KOPT-K1 (cell line): ENCODE data around the gene NHS.

ENCODE experiments used
- H3K27ac ChIP-seq: fragments of 200-600 bp; sonication (generic); 2 replicates; pipeline ENCODE4 v1.5.1; 2016; ENCODE audit warnings: antibody characterized with exemption, mild to moderate bottlenecking, low read depth, low read length; ENCODE audit not compliant: poor library complexity, severe bottlenecking
- H3K36me3 ChIP-seq: fragments of 200-600 bp; sonication (generic); 2 replicates; pipeline ENCODE4 v1.5.1; 2017; ENCODE audit warnings: antibody characterized with exemption, mild to moderate bottlenecking, low read length, moderate library complexity; ENCODE audit not compliant: insufficient read depth
- H3K9me3 ChIP-seq: fragments of 200-600 bp; sonication (generic); 2 replicates; pipeline ENCODE4 v1.5.1; 2017; ENCODE audit warnings: antibody characterized with exemption, low read length, mild to moderate bottlenecking; ENCODE audit not compliant: insufficient read depth, poor library complexity, severe bottlenecking

The NHS gene

GRCh38 chrX:17374619-17375366 lies at the start of gene NHS:
TSS of gene NHS (plus strand) at chrX:17375200. CDS start at chrX:17375758, 558 bp downstream.
- H3K9me3 ChIP-seq = no peaks in the 10 kb centered on the region
- H3K36me3 ChIP-seq = no peaks in the 10 kb centered on the region
- H3K27ac ChIP-seq = no peak within 1 kb of the TSS

GRCh38 chrX:17328837-17329236 lies 46.2 kb upstream of the NHS start:
- H3K27ac ChIP-seq = no peak overlapping the region
- no peaks in the 10 kb centered on the region for H3K36me3 ChIP-seq
- no peaks in the 10 kb centered on the region for H3K9me3 ChIP-seq

GRCh38 chrX:17336377-17336776 lies 38.6 kb upstream of the NHS start:
- Histone ChIP-seq H3K27ac (no peak overlapping the region), H3K9me3 (no peaks in the 10 kb centered on the region), H3K36me3 (no peaks in the 10 kb centered on the region)

DNA sequence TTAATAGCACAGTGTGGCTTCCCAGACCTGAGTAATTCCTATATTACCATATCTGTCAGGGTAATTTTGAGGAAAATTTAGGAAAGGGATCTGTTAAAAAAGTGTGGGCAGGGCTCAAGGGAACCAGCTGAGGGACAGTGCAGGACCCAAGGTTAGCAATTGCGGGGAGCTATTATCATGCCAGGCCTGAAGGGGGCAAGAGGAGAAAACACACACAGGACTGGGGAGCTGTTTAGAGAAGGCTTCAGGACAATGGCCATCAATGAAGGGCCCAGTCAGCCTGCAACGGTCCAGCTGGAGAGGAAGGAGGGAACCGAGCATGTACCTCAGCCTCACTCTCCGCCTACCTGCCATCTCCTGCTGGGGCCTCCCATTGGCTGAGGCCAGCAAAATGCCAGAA lies 19.0 kb upstream of the NHS start:
- no peak overlapping the region for H3K27ac ChIP-seq
- H3K36me3 ChIP-seq = no peaks in the 10 kb centered on the region
- no peaks in the 10 kb centered on the region for H3K9me3 ChIP-seq

GRCh38 chrX:17359500-17359899 lies 15.5 kb upstream of the NHS start:
- Histone ChIP-seq H3K27ac (no peak overlapping the region), H3K9me3 (no peaks in the 10 kb centered on the region)

GRCh38 chrX:17361620-17362019 lies 13.4 kb upstream of the NHS start:
- H3K36me3 ChIP-seq = no peaks in the 10 kb centered on the region
- H3K27ac ChIP-seq = no peak overlapping the region
- no peaks in the 10 kb centered on the region for H3K9me3 ChIP-seq

More at GRCh38 chrX:17359500-17359899, 15.5 kb upstream of the NHS start:
- H3K36me3 ChIP-seq = no peaks in the 10 kb centered on the region

DNA sequence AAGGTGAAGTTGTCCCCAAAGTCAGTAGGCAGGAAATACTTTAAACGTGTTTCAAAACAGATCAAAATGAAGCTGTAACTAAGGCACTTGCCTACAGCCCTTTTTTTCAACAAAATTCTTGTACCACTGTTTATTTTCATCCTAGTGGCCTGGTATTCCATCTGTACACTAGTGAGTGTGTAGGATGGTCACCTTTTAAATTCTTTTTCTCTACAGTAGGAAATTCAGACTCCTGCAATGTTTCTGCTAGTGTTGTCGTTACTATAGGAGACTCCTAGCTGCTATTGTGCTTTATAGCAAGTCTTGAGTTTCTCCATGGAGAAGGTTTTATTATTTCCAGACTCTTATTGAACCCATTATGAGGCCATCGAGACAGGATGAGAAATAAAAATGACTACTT lies 7.0 kb upstream of the NHS start:
- Histone ChIP-seq H3K27ac (no peak overlapping the region), H3K36me3 (no peaks in the 10 kb centered on the region), H3K9me3 (no peaks in the 10 kb centered on the region)

DNA sequence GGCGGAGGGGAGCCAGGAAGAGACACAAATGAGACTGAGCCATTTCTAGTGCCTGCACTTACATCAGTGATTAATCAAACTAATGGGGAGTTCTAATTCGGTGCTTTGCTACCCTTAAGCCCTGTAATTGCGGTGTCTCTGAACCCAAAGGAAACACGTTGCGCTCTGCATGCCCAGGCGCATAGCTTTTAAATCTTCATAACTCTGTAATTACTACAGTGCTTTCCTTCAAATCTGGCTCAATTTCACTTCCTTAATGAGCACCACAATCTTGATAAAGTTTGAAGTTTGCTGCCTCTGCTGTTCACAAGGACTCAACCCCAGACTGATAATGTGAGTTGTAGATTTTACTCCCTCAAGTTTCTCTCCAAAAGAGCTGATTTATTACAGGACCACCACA lies 5.7 kb upstream of the NHS start:
- H3K36me3 ChIP-seq = no peaks in the 10 kb centered on the region
- no peak overlapping the region for H3K27ac ChIP-seq
- no peaks in the 10 kb centered on the region for H3K9me3 ChIP-seq

DNA sequence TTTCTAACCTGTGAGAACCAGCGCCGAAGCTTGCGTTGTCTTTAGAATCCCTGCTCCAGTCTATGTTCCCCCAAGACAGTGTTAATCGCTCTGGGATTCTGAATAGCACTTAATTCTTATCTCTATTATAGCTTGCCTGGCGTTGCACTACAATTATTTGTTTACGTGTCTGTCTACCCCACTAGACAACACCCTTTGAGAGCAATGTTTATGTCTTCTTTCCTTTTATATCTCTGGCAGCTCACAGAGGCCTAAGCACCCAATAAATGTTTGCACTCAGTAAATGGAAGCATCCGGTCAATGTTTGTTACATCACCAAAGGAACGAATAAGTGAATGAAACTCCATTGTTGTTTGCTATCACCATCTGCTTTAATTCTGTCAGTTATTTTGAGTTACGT lies 4.8 kb upstream of the NHS start:
- H3K36me3 ChIP-seq = no peaks in the 10 kb centered on the region
- H3K27ac ChIP-seq = no peak overlapping the region
- no peaks in the 10 kb centered on the region for H3K9me3 ChIP-seq

- Histone ChIP-seq H3K27ac (no peak overlapping the region), H3K9me3 (no peaks in the 10 kb centered on the region), H3K36me3 (no peaks in the 10 kb centered on the region)
Observed at GRCh38 chrX:17372052-17372451, 2.9 kb upstream of the NHS start.

- H3K36me3 ChIP-seq = no peaks in the 10 kb centered on the region
- no peaks in the 10 kb centered on the region for H3K9me3 ChIP-seq
Observed at GRCh38 chrX:17373337-17373736, 1.7 kb upstream of the NHS start.

DNA sequence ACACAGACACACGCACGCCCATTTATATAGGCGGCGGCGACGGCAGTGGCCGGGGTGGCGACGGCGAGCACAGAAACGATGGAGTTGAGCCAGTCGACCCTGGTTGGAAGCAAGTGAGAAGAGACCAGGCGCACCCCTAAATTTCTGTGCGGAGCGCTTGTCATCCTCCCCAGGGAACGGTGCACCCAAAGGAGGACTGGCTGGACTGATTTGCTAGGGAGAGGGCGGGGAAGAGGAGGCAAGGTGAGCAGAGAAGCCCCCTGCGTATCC lies 302 bp downstream of the NHS start:
- Histone ChIP-seq H3K9me3 (no peaks in the 10 kb centered on the region), H3K27ac (no peak overlapping the region), H3K36me3 (no peaks in the 10 kb centered on the region)

More at GRCh38 chrX:17373337-17373736, 1.7 kb upstream of the NHS start:
- no peak overlapping the region for H3K27ac ChIP-seq

DNA sequence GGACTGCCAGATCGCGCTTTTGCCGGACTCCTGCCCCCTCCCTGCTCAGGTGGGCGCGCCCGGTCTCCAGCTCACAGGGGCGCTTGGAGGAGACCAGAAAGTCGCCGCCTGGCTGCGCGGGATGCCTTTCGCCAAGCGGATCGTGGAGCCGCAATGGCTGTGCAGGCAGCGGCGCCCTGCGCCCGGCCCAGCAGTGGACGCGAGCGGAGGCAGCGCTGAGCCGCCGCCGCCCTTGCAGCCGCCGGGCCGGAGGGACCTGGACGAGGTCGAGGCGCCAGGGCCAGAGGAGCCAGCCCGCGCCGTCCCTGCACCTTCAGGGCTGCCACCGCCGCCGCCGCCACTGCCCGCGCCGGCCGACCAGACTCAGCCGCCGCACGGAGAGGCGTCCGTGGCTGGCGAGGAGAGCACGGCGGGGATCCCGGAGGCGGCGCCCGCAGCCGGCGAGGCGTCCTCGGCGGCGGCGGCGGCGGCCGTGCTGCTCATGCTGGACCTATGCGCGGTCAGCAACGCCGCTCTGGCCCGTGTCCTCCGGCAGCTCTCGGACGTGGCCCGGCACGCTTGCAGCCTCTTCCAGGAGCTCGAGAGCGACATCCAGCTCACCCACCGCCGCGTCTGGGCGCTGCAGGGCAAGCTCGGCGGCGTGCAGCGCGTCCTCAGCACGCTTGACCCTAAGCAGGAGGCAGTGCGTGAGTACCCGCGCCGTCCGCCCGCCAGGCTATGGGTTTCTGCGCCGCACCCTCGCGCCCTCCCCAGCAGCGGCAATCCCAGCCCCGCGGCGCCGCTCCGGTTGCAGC lies 834 bp downstream of the NHS start:
- Histone ChIP-seq H3K36me3 (no peaks in the 10 kb centered on the region), H3K9me3 (no peaks in the 10 kb centered on the region), H3K27ac (no peak overlapping the region)

GRCh38 chrX:17376431-17377077 lies 1.6 kb downstream of the NHS start:
- no peak overlapping the region for H3K27ac ChIP-seq
- no peaks in the 10 kb centered on the region for H3K9me3 ChIP-seq
- no peaks in the 10 kb centered on the region for H3K36me3 ChIP-seq

- Histone ChIP-seq H3K27ac (no peak overlapping the region), H3K9me3 (no peaks in the 10 kb centered on the region), H3K36me3 (no peaks in the 10 kb centered on the region)
Observed at GRCh38 chrX:17377091-17377717, 2.2 kb downstream of the NHS start.
